ENCODE results near the gene PLEKHN1.

DNA sequence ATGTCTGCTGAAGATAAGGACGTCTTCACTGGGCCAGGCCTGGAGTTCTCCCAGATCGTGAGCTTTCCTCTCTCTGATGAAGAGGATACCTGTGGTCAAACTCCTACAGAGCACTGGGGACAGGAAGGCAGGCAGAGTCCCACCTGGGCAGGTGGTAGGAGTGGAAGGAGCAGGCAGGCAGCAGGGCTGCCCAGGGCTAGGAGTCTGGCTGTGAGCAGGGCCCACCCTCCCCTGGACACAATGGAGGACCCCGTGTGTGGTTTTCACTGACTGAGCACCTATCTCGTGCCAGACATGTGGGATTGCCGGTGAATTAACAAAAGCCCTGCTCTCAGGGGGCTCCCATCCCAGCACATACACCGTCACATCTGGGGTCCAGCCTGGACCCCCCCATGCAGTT, 47.4 kb upstream of the PLEKHN1 start:
- TF ChIP-seq, protein P1, sequence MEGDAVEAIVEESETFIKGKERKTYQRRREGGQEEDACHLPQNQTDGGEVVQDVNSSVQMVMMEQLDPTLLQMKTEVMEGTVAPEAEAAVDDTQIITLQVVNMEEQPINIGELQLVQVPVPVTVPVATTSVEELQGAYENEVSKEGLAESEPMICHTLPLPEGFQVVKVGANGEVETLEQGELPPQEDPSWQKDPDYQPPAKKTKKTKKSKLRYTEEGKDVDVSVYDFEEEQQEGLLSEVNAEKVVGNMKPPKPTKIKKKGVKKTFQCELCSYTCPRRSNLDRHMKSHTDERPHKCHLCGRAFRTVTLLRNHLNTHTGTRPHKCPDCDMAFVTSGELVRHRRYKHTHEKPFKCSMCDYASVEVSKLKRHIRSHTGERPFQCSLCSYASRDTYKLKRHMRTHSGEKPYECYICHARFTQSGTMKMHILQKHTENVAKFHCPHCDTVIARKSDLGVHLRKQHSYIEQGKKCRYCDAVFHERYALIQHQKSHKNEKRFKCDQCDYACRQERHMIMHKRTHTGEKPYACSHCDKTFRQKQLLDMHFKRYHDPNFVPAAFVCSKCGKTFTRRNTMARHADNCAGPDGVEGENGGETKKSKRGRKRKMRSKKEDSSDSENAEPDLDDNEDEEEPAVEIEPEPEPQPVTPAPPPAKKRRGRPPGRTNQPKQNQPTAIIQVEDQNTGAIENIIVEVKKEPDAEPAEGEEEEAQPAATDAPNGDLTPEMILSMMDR (IDR thresholded peaks at IDR 0.05; ENCODE audit: low read depth, low read length) = no peak
- TF ChIP-seq EZH2phosphoT487 (IDR thresholded peaks at IDR 0.05; ENCODE audit: low read depth) = no peak

All from OCI-LY3 (cell line).